Muscle of leg (tissue), 11 donors: ENCODE measurements around the gene RASAL2. TPM values are rescaled to one million over a fixed set of nuclear protein-coding genes. Genes with fewer than 3 reads are reported as not detected.
"Not testable (repeated sequence)": the region's sequence is repeated elsewhere in the genome, so short reads cannot be mapped to it uniquely, and the experiment has no call there.

ENCODE experiments used
- DNase-seq: peaks from one replicate; pipeline ENCODE4 v3.0.0; 2013
- H3K27ac ChIP-seq: one replicate; pipeline ENCODE4 v1.5.1; 2013; ENCODE audit warnings: mild to moderate bottlenecking, low read length, control low read depth
- H3K27me3 ChIP-seq: one replicate; pipeline ENCODE4 v1.6.1; 2013; ENCODE audit warnings: low read length; ENCODE audit not compliant: control insufficient read depth, insufficient read depth
- H3K36me3 ChIP-seq: one replicate; pipeline ENCODE4 v1.6.1; 2013; ENCODE audit warnings: low read length; ENCODE audit not compliant: control insufficient read depth, insufficient read depth
- H3K4me1 ChIP-seq: one replicate; pipeline ENCODE4 v1.6.1; 2013; ENCODE audit warnings: low read length; ENCODE audit not compliant: control insufficient read depth, insufficient read depth
- H3K4me3 ChIP-seq: one replicate; pipeline ENCODE4 v1.5.1; 2013; ENCODE audit warnings: low read length, control low read depth
- H3K9me3 ChIP-seq: replicated peaks from 2 replicates; pipeline ENCODE4 v1.6.1; 2013; ENCODE audit warnings: low read depth, low read length; ENCODE audit not compliant: control insufficient read depth
- WGBS: methylation state at CpG from one replicate; pipeline ENCODE4 v1.1.5; 2013; ENCODE audit warnings: missing lambda C conversion rate; ENCODE audit not compliant: insufficient coverage; 5-methylcytosine and 5-hydroxymethylcytosine counted together
- polyA plus RNA-seq, 8 donors: library from polyadenylated mRNA; unstranded; fragments of 120-200 nt; gene quantifications; one replicate each; pipeline versions ENCODE4 v1.2.1 to v1.2.3, GENCODE V29; 2013; ENCODE audit warnings: inconsistent platforms in 1 of 8, low replicate concordance in 1 of 8; ENCODE audit not compliant: insufficient read length in 8 of 8, insufficient read depth in 1 of 8
- total RNA-seq: library from RNA; stranded (reverse); fragments of 120-200 nt; gene quantifications from one replicate; pipeline ENCODE4 v1.2.4, GENCODE V29; 2013

RASAL2 gene
- total and polyA plus RNA-seq, 9 donors = 8.5 to 16.7 (median 13.1) TPM

- 81% methylated on average over 8 of the region's 11 CpGs for WGBS
These were observed 406.3 kb downstream of the RASAL2 start for GRCh38 chr1:178500091-178500770.

GRCh38 chr1:178500936-178501554 is 407.1 kb downstream of the RASAL2 start:
- WGBS = 90% methylated on average over 10 of the region's 10 CpGs
- H3K4me3 ChIP-seq = no peak overlapping the region
- DNase-seq = no peak
- no peaks in the 10 kb centered on the region for H3K36me3 ChIP-seq
- H3K27me3 ChIP-seq = no peaks in the 10 kb centered on the region
- no peaks in the 10 kb centered on the region for H3K9me3 ChIP-seq
- H3K4me1 ChIP-seq = no peaks in the 10 kb centered on the region
- H3K27ac ChIP-seq = no peak overlapping the region

More at GRCh38 chr1:178500091-178500770, 406.3 kb downstream of the RASAL2 start:
- Histone ChIP-seq H3K4me1 (no peaks in the 10 kb centered on the region), H3K9me3 (no peaks in the 10 kb centered on the region), H3K27me3 (no peaks in the 10 kb centered on the region), H3K4me3 (no peak overlapping the region), H3K27ac (no peak overlapping the region), H3K36me3 (no peaks in the 10 kb centered on the region)
- DNase-seq = no peak

DNA sequence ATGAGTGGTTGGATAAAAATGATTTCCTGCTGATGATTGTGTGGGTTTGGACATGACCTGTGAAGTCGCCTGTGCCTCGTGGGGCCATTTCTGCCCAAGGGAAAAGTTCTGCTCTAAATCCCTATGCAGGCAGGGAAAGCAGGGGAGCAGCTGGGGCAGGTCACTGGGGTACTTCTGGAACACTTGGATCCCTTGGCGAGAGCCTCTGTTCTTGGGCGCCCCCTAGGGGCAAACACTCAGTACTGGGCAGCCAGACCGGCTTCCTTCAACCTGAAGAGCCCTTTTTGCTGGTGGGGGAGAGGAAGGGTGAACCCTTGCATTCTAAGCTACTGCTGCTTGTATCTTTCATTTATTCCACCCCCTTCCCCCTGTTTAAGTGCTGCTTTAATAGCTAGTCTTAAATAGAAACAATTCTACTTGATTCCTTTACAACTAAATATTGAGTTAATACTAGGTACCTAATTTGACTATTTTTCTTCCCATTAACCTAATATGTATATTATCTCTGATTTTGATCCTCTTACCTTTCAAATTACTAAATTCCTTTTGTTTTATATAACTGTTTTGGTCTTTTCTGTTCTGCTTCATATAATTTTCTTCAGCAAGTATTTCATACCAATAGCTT is 407.9 kb downstream of the RASAL2 start:
- Histone ChIP-seq H3K4me3 (no peak overlapping the region), H3K36me3 (no peaks in the 10 kb centered on the region), H3K27ac (no peak overlapping the region), H3K9me3 (no peaks in the 10 kb centered on the region), H3K4me1 (no peaks in the 10 kb centered on the region), H3K27me3 (no peaks in the 10 kb centered on the region)
- peak; percentile 57 for DNase-seq
- 10% methylated on average over 2 of the region's 5 CpGs for WGBS

DNA sequence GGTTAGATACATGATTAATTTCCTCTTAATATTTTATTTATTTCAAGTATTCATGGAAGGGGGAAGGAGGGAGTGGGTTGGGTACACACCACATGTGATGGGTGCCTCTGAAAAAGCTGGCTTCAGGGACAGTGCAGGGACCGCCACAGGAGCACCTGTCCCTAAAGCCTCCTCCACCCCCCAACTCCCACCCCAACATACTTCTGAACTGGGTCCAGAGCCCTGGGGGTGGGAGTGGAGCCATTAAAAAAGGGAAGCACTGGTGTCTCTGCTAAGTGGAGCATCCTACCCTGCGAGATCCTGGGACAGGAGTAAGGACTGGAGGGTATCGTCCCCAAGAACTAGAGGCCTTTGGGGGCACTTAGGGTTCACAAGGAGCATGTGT is 408.4 kb downstream of the RASAL2 start:
- DNase-seq = no peak
- H3K27me3 ChIP-seq = no peaks in the 10 kb centered on the region
- H3K4me3 ChIP-seq = no peak overlapping the region
- H3K36me3 ChIP-seq = no peaks in the 10 kb centered on the region
- H3K27ac ChIP-seq = no peak overlapping the region
- H3K9me3 ChIP-seq = no peaks in the 10 kb centered on the region
- no peaks in the 10 kb centered on the region for H3K4me1 ChIP-seq
- 69% methylated on average over 2 of the region's 3 CpGs for WGBS

GRCh38 chr1:178502856-178503255 is 409.0 kb downstream of the RASAL2 start:
- Histone ChIP-seq H3K27ac (no peak overlapping the region), H3K4me1 (no peaks in the 10 kb centered on the region), H3K4me3 (no peak overlapping the region), H3K27me3 (no peaks in the 10 kb centered on the region), H3K36me3 (no peaks in the 10 kb centered on the region), H3K9me3 (no peaks in the 10 kb centered on the region)
- DNase-seq = no peak
- WGBS = 89% methylated on average over 3 of the region's 5 CpGs

- H3K27ac ChIP-seq, H3K4me1 ChIP-seq, H3K9me3 ChIP-seq, H3K4me3 ChIP-seq, H3K36me3 ChIP-seq, H3K27me3 ChIP-seq, DNase-seq: not testable (repeated sequence)
- WGBS = 94% methylated on average over 12 of the region's 14 CpGs
These were observed 409.4 kb downstream of the RASAL2 start for GRCh38 chr1:178503316-178503715.

GRCh38 chr1:178503849-178504248 is 409.9 kb downstream of the RASAL2 start:
- H3K4me1 ChIP-seq = no peaks in the 10 kb centered on the region
- no peak overlapping the region for H3K4me3 ChIP-seq
- H3K36me3 ChIP-seq = no peaks in the 10 kb centered on the region
- WGBS = 54% methylated on average over 3 of the region's 6 CpGs
- no peaks in the 10 kb centered on the region for H3K9me3 ChIP-seq
- no peak overlapping the region for H3K27ac ChIP-seq
- no peak for DNase-seq
- no peaks in the 10 kb centered on the region for H3K27me3 ChIP-seq

- Histone ChIP-seq H3K27ac (no peak overlapping the region), H3K27me3 (no peaks in the 10 kb centered on the region), H3K36me3 (no peaks in the 10 kb centered on the region), H3K4me1 (no peaks in the 10 kb centered on the region), H3K9me3 (no peaks in the 10 kb centered on the region), H3K4me3 (no peak overlapping the region)
- no peak for DNase-seq
- 67% methylated on average over 4 of the region's 4 CpGs for WGBS
These were observed 410.4 kb downstream of the RASAL2 start for GRCh38 chr1:178504286-178504685.

- H3K4me1 ChIP-seq = no peaks in the 10 kb centered on the region
- H3K4me3 ChIP-seq = no peak overlapping the region
- no peak for DNase-seq
- H3K36me3 ChIP-seq = no peaks in the 10 kb centered on the region
- H3K27me3 ChIP-seq = no peaks in the 10 kb centered on the region
- no peaks in the 10 kb centered on the region for H3K9me3 ChIP-seq
- 71% methylated on average over 3 of the region's 6 CpGs for WGBS
- no peak overlapping the region for H3K27ac ChIP-seq
These were observed 412.3 kb downstream of the RASAL2 start for GRCh38 chr1:178506177-178506576.

GRCh38 chr1:178506669-178507068 is 412.8 kb downstream of the RASAL2 start:
- no peak for DNase-seq

More at GRCh38 chr1:178506669-178507068, 412.8 kb downstream of the RASAL2 start:
- Histone ChIP-seq H3K27me3 (no peaks in the 10 kb centered on the region), H3K27ac (no peak overlapping the region), H3K4me1 (peaks cover under 1% of the 10 kb centered on the region), H3K9me3 (no peaks in the 10 kb centered on the region), H3K4me3 (no peak overlapping the region), H3K36me3 (no peaks in the 10 kb centered on the region)
- WGBS = 84% methylated on average over 6 of the region's 6 CpGs
